HEK293 (cell line): ENCODE data around the gene PRKG1.

Experiments used
- CTCF ChIP-seq: fragments of 450-650 bp; formaldehyde crosslinking; IDR thresholded peaks from 2 replicates; pipeline ENCODE4 v1.5.1; 2016; ENCODE audit warnings: missing biosample characterization, missing genetic modification characterization
- REST ChIP-seq: fragments of 450-650 bp; formaldehyde crosslinking; IDR thresholded peaks from 2 replicates; pipeline ENCODE4 v1.5.1; 2016; ENCODE audit warnings: missing biosample characterization, missing genetic modification characterization
- TCF7L2 ChIP-seq: IDR thresholded peaks from 2 replicates; pipeline ENCODE4 v1.6.1; 2011; ENCODE audit warnings: low read depth, mild to moderate bottlenecking, inconsistent platforms, low read length, moderate library complexity, borderline replicate concordance

GRCh38 chr10:52030975-52031374, 956.7 kb downstream of the PRKG1 start:
- no peak for TF ChIP-seq REST (tag by site-specific recombination)
- TF ChIP-seq TCF7L2: no peak
- no peak for TF ChIP-seq CTCF (tag by site-specific recombination)
